OCI-LY3 (cell line): ENCODE measurements around the gene MS4A4E.

Experiments
- EZH2phosphoT487 ChIP-seq: fragments of 200-600 bp; shearing (Covaris generic); IDR thresholded peaks from 2 replicates; pipeline ENCODE4 v1.6.1; 2018; ENCODE audit warnings: antibody characterized with exemption, mixed run types, low read depth
- TF ChIP-seq, protein P1 (sequence below): fragments of 200-600, 300-600 bp; sonication (generic); IDR thresholded peaks from 2 replicates; pipeline ENCODE4 v1.5.1; 2014; ENCODE audit warnings: antibody characterized with exemption, low read length, low read depth

DNA sequence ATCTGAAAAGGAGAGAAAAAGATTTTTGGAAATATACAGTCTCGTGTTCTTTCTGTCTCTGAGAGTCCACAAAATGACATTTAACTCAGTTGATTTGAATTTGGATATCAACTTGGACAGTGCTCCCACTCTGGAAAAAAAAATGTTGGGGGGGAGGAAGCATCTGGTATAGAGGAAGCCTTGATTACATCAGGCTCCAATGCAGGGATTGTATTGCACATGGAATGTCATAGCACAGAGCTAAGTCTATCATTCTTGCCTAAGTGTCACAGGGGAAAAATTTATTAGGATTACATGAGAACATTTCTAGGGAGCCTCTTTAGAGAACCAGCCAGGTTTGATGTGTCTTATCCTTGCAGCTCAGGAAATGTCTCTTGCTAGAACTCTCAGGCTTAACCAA, 83.1 kb downstream of the MS4A4E start:
- TF ChIP-seq, protein P1, sequence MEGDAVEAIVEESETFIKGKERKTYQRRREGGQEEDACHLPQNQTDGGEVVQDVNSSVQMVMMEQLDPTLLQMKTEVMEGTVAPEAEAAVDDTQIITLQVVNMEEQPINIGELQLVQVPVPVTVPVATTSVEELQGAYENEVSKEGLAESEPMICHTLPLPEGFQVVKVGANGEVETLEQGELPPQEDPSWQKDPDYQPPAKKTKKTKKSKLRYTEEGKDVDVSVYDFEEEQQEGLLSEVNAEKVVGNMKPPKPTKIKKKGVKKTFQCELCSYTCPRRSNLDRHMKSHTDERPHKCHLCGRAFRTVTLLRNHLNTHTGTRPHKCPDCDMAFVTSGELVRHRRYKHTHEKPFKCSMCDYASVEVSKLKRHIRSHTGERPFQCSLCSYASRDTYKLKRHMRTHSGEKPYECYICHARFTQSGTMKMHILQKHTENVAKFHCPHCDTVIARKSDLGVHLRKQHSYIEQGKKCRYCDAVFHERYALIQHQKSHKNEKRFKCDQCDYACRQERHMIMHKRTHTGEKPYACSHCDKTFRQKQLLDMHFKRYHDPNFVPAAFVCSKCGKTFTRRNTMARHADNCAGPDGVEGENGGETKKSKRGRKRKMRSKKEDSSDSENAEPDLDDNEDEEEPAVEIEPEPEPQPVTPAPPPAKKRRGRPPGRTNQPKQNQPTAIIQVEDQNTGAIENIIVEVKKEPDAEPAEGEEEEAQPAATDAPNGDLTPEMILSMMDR, result no peak
- TF ChIP-seq EZH2phosphoT487, result no peak
